AG09309 (cell line): ENCODE data around the gene MUC7.
A peak's percentile ranks its signal among the peaks of the same experiment; 100 is the strongest.

Source experiments
- DNase-seq: peaks from one replicate; pipeline ENCODE4 v3.0.0-alpha.2; 2010; ENCODE audit warnings: low read depth
- H3K4me3 ChIP-seq: 2 replicates; pipeline ENCODE4 v1.5.1; 2011; ENCODE audit warnings: mild to moderate bottlenecking, low read depth, low read length, moderate library complexity; ENCODE audit not compliant: control insufficient read depth
- CTCF ChIP-seq: IDR thresholded peaks from 2 replicates; pipeline ENCODE4 v1.5.1; 2011; ENCODE audit warnings: mild to moderate bottlenecking, low read depth, low read length, inconsistent platforms; ENCODE audit not compliant: insufficient read depth, control insufficient read depth; ENCODE audit errors: missing control alignments

MUC7 gene

GRCh38 chr4:70522626-70523025 lies 50.6 kb downstream of the MUC7 start:
- no peak for DNase-seq
- H3K4me3 ChIP-seq: no peak overlapping the region
- TF ChIP-seq CTCF: no peak

- H3K4me3 ChIP-seq: no peak overlapping the region
- no peak for DNase-seq
- TF ChIP-seq CTCF: no peak
Measured at GRCh38 chr4:70530997-70531396, 59.0 kb downstream of the MUC7 start.

GRCh38 chr4:70531981-70532380 lies 60.0 kb downstream of the MUC7 start:
- H3K4me3 ChIP-seq: no peak overlapping the region
- peak; percentile 5 for TF ChIP-seq CTCF
- no peak for DNase-seq
